Suprapubic skin (tissue), 4 donors: ENCODE data around the gene PTPRH. TPM values are rescaled to one million over a fixed set of nuclear protein-coding genes. Genes with fewer than 3 reads are reported as not detected.
A peak's percentile ranks its signal among the peaks of the same experiment; 100 is the strongest.

Experiments used
- DNase-seq, 2 donors: peaks; one replicate each; pipeline ENCODE4 v3.0.0-alpha.2; 2019; ENCODE audit warnings: low spot score in 2 of 2
- H3K27ac ChIP-seq: fragments of 200-600 bp; sonication (generic); one replicate; pipeline ENCODE4 v1.5.1; 2019
- H3K27me3 ChIP-seq: fragments of 200-600 bp; sonication (generic); one replicate; pipeline ENCODE4 v1.5.1; 2019
- H3K36me3 ChIP-seq: fragments of 200-600 bp; sonication (generic); one replicate; pipeline ENCODE4 v1.5.1; 2019
- H3K4me1 ChIP-seq: fragments of 200-600 bp; sonication (generic); one replicate; pipeline ENCODE4 v1.5.1; 2019
- H3K4me3 ChIP-seq: fragments of 200-600 bp; sonication (generic); one replicate; pipeline ENCODE4 v1.5.1; 2019; ENCODE audit warnings: mild to moderate bottlenecking
- H3K9me3 ChIP-seq: fragments of 200-600 bp; sonication (generic); one replicate; pipeline ENCODE4 v1.5.1; 2019
- CTCF ChIP-seq, 2 donors: fragments of 200-600 bp in 1 of 2; fragments of 450-650 bp in 1 of 2; sonication (generic) in 1 of 2; IDR thresholded peaks; one replicate each; pipeline ENCODE4 v1.5.1; 2016 to 2019; ENCODE audit warnings: antibody characterized with exemption in 2 of 2, mild to moderate bottlenecking in 1 of 2, moderate library complexity in 1 of 2
- EP300 ChIP-seq: sonication (generic); formaldehyde crosslinking; IDR thresholded peaks from one replicate; pipeline ENCODE4 v1.6.1; 2017; ENCODE audit warnings: antibody characterized with exemption
- POLR2A ChIP-seq, 2 donors: fragments of 450-650 bp; IDR thresholded peaks; one replicate each; pipeline ENCODE4 v1.6.1; 2017; ENCODE audit warnings: antibody characterized with exemption in 2 of 2, mild to moderate bottlenecking in 2 of 2, moderate library complexity in 2 of 2
- POLR2AphosphoS5 ChIP-seq, 3 donors: sonication (generic); formaldehyde crosslinking; IDR thresholded peaks; one replicate each; pipeline ENCODE4 v1.6.1; 2017; ENCODE audit warnings: antibody characterized with exemption in 3 of 3
- WGBS: methylation state at CpG from one replicate; pipeline ENCODE4 v1.1.5; 2018; 5-methylcytosine and 5-hydroxymethylcytosine counted together
- total RNA-seq, 4 donors: library from RNA; depleted of rRNA; stranded (reverse); fragments of >200 nt; gene quantifications; one replicate each; pipeline ENCODE4 v1.1.0, GENCODE V29; 2016

PTPRH gene
- total RNA-seq, 4 donors from 2014 or later: 0.34 to 1.4 (median 1.1) TPM; not detected in 1

GRCh38 chr19:55255618-55256423 lies 46.5 kb upstream of the PTPRH start:
- Histone ChIP-seq H3K36me3 (no peaks in the 10 kb centered on the region), H3K9me3 (no peaks in the 10 kb centered on the region), H3K4me3 (peak overlapping the region; percentile 96), H3K27me3 (no peaks in the 10 kb centered on the region), H3K27ac (peak overlapping the region; percentile 24), H3K4me1 (peaks cover 72% of the 10 kb centered on the region)
- peak in 1 of 2 donors; percentile 59 for DNase-seq
- 55% methylated on average over 17 of the region's 17 CpGs for WGBS
- TF ChIP-seq POLR2A (IDR thresholded peaks at IDR 0.05) (no peak), EP300 (no peak), POLR2AphosphoS5 (IDR thresholded peaks at IDR 0.05) (no peak), CTCF (IDR thresholded peaks at IDR 0.05) (no peak)

GRCh38 chr19:55254625-55254977 lies 45.3 kb upstream of the PTPRH start:
- TF ChIP-seq POLR2AphosphoS5 (IDR thresholded peaks at IDR 0.05) (no peak), EP300 (no peak), POLR2A (IDR thresholded peaks at IDR 0.05) (no peak), CTCF (IDR thresholded peaks at IDR 0.05) (no peak)
- Histone ChIP-seq H3K4me3 (peak overlapping the region; percentile 39), H3K36me3 (no peaks in the 10 kb centered on the region), H3K27ac (peak overlapping the region; percentile 49), H3K4me1 (peaks cover 71% of the 10 kb centered on the region), H3K9me3 (no peaks in the 10 kb centered on the region), H3K27me3 (no peaks in the 10 kb centered on the region)
- DNase-seq: no peak
- 74% methylated on average over 4 of the region's 6 CpGs for WGBS

- peaks cover 74% of the 10 kb centered on the region for H3K4me1 ChIP-seq
- peak overlapping the region; percentile 39 for H3K4me3 ChIP-seq
Observed at GRCh38 chr19:55253842-55254624, 44.7 kb upstream of the PTPRH start.

GRCh38 chr19:55252760-55253663 lies 43.7 kb upstream of the PTPRH start:
- DNase-seq: no peak
- H3K4me1 ChIP-seq: peaks cover 85% of the 10 kb centered on the region
- no peaks in the 10 kb centered on the region for H3K36me3 ChIP-seq
- WGBS: 84% methylated on average over 18 of the region's 21 CpGs
- H3K27ac ChIP-seq: no peak overlapping the region
- TF ChIP-seq POLR2A (IDR thresholded peaks at IDR 0.05) (no peak), EP300 (no peak), POLR2AphosphoS5 (IDR thresholded peaks at IDR 0.05) (no peak), CTCF (IDR thresholded peaks at IDR 0.05) (no peak)
- no peaks in the 10 kb centered on the region for H3K9me3 ChIP-seq
- H3K27me3 ChIP-seq: no peaks in the 10 kb centered on the region
- H3K4me3 ChIP-seq: no peak overlapping the region

More at GRCh38 chr19:55253842-55254624, 44.7 kb upstream of the PTPRH start:
- peak overlapping the region; percentile 49 for H3K27ac ChIP-seq
- no peaks in the 10 kb centered on the region for H3K27me3 ChIP-seq
- H3K9me3 ChIP-seq: no peaks in the 10 kb centered on the region
- no peak for TF ChIP-seq CTCF (IDR thresholded peaks at IDR 0.05)
- TF ChIP-seq POLR2AphosphoS5 (IDR thresholded peaks at IDR 0.05): no peak
- TF ChIP-seq POLR2A (IDR thresholded peaks at IDR 0.05): no peak
- TF ChIP-seq EP300: no peak
- DNase-seq: peak in 1 of 2 donors; percentile 69
- H3K36me3 ChIP-seq: no peaks in the 10 kb centered on the region
- WGBS: 67% methylated on average over 18 of the region's 23 CpGs
